ENCODE results near the gene CMC2. TPM values are rescaled to one million over a fixed set of nuclear protein-coding genes. Genes with fewer than 3 reads are reported as not detected.

Gene CMC2
- total and polyA plus RNA-seq, 9 of the 15 experiments (the other 6 are each of a cell fraction or from before 2014, with no cell fraction given): 122 to 501 (median 172) TPM

- TF ChIP-seq TRIM25 (IDR thresholded peaks at IDR 0.05; ENCODE audit: borderline replicate concordance) (no peak), HDAC2 (IDR thresholded peaks at IDR 0.05) (no peak), NRF1 (conservative IDR thresholded peaks at IDR 0.05 in 1 of 2, IDR thresholded peaks at IDR 0.05 in 1 of 2) (no peak), ZNF785 (CRISPR knock-in tag; IDR thresholded peaks at IDR 0.05) (no peak), CHCHD3 (CRISPR knock-in tag; IDR thresholded peaks at IDR 0.05) (no peak), ZFX (CRISPR knock-in tag; IDR thresholded peaks at IDR 0.05) (no peak), NELFE (IDR thresholded peaks at IDR 0.05; ENCODE audit: insufficient read depth, insufficient read length) (no peak), MTF1 (CRISPR knock-in tag; IDR thresholded peaks at IDR 0.05; ENCODE audit: borderline replicate concordance) (no peak), TARDBP (IDR thresholded peaks at IDR 0.05) (no peak)
- TF ChIP-seq, protein P1, sequence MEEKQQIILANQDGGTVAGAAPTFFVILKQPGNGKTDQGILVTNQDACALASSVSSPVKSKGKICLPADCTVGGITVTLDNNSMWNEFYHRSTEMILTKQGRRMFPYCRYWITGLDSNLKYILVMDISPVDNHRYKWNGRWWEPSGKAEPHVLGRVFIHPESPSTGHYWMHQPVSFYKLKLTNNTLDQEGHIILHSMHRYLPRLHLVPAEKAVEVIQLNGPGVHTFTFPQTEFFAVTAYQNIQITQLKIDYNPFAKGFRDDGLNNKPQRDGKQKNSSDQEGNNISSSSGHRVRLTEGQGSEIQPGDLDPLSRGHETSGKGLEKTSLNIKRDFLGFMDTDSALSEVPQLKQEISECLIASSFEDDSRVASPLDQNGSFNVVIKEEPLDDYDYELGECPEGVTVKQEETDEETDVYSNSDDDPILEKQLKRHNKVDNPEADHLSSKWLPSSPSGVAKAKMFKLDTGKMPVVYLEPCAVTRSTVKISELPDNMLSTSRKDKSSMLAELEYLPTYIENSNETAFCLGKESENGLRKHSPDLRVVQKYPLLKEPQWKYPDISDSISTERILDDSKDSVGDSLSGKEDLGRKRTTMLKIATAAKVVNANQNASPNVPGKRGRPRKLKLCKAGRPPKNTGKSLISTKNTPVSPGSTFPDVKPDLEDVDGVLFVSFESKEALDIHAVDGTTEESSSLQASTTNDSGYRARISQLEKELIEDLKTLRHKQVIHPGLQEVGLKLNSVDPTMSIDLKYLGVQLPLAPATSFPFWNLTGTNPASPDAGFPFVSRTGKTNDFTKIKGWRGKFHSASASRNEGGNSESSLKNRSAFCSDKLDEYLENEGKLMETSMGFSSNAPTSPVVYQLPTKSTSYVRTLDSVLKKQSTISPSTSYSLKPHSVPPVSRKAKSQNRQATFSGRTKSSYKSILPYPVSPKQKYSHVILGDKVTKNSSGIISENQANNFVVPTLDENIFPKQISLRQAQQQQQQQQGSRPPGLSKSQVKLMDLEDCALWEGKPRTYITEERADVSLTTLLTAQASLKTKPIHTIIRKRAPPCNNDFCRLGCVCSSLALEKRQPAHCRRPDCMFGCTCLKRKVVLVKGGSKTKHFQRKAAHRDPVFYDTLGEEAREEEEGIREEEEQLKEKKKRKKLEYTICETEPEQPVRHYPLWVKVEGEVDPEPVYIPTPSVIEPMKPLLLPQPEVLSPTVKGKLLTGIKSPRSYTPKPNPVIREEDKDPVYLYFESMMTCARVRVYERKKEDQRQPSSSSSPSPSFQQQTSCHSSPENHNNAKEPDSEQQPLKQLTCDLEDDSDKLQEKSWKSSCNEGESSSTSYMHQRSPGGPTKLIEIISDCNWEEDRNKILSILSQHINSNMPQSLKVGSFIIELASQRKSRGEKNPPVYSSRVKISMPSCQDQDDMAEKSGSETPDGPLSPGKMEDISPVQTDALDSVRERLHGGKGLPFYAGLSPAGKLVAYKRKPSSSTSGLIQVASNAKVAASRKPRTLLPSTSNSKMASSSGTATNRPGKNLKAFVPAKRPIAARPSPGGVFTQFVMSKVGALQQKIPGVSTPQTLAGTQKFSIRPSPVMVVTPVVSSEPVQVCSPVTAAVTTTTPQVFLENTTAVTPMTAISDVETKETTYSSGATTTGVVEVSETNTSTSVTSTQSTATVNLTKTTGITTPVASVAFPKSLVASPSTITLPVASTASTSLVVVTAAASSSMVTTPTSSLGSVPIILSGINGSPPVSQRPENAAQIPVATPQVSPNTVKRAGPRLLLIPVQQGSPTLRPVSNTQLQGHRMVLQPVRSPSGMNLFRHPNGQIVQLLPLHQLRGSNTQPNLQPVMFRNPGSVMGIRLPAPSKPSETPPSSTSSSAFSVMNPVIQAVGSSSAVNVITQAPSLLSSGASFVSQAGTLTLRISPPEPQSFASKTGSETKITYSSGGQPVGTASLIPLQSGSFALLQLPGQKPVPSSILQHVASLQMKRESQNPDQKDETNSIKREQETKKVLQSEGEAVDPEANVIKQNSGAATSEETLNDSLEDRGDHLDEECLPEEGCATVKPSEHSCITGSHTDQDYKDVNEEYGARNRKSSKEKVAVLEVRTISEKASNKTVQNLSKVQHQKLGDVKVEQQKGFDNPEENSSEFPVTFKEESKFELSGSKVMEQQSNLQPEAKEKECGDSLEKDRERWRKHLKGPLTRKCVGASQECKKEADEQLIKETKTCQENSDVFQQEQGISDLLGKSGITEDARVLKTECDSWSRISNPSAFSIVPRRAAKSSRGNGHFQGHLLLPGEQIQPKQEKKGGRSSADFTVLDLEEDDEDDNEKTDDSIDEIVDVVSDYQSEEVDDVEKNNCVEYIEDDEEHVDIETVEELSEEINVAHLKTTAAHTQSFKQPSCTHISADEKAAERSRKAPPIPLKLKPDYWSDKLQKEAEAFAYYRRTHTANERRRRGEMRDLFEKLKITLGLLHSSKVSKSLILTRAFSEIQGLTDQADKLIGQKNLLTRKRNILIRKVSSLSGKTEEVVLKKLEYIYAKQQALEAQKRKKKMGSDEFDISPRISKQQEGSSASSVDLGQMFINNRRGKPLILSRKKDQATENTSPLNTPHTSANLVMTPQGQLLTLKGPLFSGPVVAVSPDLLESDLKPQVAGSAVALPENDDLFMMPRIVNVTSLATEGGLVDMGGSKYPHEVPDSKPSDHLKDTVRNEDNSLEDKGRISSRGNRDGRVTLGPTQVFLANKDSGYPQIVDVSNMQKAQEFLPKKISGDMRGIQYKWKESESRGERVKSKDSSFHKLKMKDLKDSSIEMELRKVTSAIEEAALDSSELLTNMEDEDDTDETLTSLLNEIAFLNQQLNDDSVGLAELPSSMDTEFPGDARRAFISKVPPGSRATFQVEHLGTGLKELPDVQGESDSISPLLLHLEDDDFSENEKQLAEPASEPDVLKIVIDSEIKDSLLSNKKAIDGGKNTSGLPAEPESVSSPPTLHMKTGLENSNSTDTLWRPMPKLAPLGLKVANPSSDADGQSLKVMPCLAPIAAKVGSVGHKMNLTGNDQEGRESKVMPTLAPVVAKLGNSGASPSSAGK (IDR thresholded peaks at IDR 0.05): no peak
- TF ChIP-seq, protein P2, sequence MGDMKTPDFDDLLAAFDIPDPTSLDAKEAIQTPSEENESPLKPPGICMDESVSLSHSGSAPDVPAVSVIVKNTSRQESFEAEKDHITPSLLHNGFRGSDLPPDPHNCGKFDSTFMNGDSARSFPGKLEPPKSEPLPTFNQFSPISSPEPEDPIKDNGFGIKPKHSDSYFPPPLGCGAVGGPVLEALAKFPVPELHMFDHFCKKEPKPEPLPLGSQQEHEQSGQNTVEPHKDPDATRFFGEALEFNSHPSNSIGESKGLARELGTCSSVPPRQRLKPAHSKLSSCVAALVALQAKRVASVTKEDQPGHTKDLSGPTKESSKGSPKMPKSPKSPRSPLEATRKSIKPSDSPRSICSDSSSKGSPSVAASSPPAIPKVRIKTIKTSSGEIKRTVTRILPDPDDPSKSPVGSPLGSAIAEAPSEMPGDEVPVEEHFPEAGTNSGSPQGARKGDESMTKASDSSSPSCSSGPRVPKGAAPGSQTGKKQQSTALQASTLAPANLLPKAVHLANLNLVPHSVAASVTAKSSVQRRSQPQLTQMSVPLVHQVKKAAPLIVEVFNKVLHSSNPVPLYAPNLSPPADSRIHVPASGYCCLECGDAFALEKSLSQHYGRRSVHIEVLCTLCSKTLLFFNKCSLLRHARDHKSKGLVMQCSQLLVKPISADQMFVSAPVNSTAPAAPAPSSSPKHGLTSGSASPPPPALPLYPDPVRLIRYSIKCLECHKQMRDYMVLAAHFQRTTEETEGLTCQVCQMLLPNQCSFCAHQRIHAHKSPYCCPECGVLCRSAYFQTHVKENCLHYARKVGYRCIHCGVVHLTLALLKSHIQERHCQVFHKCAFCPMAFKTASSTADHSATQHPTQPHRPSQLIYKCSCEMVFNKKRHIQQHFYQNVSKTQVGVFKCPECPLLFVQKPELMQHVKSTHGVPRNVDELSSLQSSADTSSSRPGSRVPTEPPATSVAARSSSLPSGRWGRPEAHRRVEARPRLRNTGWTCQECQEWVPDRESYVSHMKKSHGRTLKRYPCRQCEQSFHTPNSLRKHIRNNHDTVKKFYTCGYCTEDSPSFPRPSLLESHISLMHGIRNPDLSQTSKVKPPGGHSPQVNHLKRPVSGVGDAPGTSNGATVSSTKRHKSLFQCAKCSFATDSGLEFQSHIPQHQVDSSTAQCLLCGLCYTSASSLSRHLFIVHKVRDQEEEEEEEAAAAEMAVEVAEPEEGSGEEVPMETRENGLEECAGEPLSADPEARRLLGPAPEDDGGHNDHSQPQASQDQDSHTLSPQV (IDR thresholded peaks at IDR 0.05): no peak
Observed at GRCh38 chr16:81036751-81037350, 30.2 kb upstream of the CMC2 start (continued).
